Islet precursor cell (in vitro differentiated cells): ENCODE measurements around the gene PRTG.
"Not testable (repeated sequence)": the region's sequence is repeated elsewhere in the genome, so short reads cannot be mapped to it uniquely, and the experiment has no call there.

Source experiments
- DNase-seq: peaks from one replicate; pipeline ENCODE4 v3.0.0-alpha.2; 2018

Gene PRTG

DNA sequence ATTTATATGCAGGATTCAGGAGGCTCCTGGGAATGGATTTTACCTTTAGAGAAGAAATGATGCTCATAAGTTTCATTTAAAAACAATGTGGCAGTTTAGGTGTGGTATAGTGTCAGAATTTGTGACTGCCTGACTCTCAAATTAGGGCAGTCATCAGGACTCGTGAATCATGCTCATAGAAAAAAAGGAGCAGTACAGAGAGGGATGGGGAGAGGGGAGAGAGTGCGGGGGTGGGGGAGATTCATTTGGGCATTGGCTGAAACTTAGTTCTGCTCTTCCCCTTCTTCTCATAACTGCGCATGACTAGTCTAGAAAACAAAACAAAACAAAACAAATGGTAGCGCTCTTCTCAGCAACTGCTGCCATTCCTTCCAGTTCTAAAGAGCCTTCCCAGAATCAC is 44.3 kb downstream of the PRTG start:
- no peak for DNase-seq

DNA sequence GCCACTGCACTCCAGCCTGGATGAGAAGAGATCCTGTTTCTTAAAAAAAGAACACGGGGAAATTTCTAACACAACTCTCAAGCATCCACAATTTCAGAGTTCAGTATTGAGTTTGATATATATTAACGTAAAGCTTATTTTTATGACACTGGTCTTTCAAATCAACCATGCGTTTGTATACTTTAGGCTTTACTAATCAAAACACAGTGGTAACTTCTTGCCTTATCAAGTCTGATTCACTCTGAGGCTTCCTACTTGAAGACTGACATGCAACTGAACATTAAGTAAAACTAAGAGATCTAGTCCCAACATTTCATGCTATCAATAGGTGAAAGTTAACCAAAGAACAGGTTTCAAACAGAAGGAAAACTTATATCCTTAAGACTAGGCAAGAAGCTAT is 46.7 kb downstream of the PRTG start:
- no peak for DNase-seq

DNA sequence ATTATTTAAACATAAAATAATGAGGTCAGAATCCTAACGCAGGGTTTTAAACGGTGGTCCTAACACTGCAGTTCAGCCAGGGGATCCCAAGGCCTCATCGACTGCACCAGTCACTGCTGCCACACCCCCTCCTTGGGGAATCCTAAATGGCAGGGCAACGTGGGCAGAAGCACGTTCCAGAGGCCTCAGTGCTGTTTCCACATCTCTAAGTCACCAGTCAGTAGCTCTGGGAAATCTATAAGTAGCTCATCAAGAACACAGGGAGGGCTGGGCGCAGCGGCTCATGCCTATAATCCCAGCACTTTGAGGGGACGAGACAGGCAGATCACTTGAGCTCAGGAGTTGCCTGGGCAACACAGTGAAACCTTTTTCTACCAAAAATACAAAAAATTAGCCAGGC is 47.5 kb downstream of the PRTG start:
- peak; percentile 74 for DNase-seq

DNA sequence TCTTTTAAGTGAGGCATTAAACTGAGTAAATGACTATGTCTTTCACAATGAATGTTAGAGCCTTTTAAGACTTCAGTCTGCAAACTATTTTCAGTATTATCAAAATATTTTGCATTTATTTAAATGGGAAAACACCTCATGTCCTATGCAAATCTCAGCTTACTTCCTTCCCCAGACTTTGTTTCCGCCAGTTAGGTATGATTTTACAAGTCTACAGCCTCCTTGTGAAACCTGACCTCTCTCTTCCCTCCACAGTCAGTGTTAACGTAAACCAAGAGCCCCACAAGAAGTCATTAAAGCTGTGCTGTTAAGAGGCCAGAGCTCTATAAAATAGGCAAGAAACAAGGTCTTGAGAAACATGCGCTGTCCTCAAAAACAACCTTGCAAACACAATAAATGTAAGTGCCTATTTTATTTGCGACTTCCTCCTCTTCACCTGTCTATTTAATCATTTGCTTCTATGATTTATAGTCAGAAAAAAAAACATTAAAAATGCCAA is 48.3 kb downstream of the PRTG start:
- DNase-seq = peak; percentile 60

DNA sequence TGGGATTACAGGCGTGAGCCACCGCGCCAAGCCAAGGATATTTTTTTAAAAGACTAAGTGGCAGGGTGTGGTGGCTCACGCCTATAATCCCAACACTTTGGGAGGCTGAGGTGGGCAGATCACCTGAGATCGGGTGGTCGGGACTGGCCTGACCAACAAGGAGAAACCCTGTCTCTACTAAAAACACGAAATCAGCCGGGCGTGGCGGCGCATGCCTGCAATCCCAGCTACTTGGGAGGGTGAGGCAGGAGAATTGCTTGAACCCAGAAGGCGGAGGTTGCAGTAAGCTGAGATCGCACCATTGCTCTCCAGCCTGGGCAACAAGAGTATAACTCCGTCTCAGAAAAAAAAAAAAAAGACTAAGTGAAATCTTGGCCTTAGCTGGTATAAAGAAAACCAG is 49.8 kb downstream of the PRTG start:
- not testable (repeated sequence) for DNase-seq

DNA sequence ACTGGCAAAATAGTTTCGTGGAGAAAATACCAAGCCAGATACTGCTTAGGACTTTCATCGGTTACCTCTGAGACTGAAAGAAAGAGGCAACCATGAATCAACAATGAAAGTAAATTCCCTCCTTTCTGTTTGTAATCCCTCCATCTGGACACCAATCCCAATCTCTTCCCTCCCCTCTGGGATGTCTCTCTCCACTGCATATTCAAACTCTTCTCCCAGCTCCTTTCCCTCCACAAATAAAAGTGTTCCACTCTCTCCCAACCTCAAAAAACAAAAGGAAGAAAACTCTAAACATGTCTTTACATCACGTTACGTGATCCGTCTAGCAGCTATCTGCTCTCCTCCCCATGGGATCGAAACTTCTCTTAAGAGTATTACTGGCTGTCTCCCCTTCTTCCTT is 55.2 kb downstream of the PRTG start:
- DNase-seq = no peak

DNA sequence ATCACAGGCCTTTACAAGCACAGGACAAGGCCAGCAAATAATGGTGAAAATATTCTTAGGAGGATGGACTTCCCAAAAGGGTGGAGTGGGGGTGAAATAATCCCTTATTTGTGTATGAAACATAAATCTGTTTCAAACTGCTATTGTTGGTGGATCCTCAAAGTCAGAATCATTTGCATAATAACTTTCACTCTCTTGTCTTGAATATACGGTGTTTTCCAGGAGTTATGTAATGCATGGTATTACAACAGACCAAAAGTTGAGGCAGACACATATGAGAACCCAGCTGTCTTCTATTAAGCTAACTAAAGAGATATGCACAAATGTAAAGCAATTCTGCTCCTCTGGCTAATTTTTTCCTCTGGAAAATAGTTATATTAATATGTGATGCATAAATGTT is 57.7 kb downstream of the PRTG start:
- no peak for DNase-seq

DNA sequence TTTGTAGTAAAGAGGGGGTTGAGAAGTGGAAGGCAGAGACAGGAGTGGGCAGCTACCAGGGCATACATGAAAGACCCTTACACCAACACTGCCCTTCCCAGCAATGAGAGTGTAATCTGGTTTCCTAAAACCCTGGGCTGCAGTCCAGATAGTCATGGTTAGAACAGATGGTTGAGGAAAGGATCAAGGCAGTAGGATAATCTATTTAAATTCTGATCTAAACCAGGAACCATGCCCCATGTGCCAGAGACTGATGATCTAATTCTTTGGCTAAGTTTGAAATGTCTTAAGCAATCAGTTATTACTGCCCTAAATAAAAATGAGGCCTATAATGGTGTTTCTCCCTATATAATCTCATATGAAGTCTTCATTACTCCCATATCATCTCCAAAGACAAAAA is 59.6 kb downstream of the PRTG start:
- DNase-seq = no peak

DNA sequence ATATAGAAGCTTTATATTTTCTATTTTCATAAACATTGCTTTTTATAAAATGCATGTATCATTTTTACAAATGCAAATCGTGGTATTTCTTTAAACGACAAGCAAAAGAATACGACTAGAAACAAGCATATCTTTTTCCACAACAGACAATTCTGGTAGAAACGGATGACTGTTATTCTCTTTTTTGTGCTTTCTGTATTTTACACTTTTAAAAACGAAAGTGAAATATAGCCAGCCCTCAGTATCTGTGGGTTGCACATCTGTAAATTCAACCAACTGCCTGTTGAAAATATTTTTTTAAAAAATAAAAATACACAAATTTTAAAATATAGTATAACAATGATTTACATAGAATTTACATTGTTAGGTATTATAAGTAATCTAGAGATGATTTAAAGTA is 61.3 kb downstream of the PRTG start:
- DNase-seq = no peak

DNA sequence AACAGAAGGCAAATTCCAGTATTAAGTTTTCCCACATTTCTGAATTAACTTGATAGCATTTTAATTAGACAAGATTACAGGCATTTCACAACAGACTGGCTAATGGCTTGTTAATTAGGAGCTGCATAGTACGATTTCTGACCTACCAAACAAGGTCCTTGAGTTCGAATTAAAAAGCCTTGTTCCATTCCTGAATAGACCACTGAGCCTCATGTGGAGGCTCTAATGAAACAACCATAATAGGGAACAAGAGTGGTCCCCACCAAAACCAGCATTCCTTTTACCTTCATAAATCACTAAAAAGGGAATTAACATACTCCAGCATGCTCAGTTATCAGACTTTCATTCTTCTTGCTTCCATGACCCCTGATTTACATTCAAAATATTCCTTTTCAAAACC is 66.4 kb downstream of the PRTG start:
- no peak for DNase-seq

DNA sequence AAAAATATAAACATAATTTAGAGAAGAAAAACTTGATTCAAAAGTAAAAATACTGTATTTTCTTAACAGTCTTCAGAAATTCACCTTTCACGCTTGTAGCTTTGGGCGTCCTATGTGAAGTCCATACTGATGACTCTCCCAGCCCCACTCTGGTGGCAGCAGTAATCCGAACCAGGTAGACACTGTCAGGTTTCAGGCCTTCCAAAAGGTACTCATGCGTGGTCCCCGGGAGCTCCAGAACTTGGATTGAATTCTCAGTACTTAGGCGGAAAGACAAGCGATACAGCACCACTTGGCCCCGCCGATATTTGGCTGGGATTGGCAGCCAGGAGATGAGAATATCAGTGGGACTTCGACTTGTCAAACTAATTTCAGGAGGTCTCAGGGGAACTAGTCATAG is 69.7 kb downstream of the PRTG start:
- DNase-seq = no peak

DNA sequence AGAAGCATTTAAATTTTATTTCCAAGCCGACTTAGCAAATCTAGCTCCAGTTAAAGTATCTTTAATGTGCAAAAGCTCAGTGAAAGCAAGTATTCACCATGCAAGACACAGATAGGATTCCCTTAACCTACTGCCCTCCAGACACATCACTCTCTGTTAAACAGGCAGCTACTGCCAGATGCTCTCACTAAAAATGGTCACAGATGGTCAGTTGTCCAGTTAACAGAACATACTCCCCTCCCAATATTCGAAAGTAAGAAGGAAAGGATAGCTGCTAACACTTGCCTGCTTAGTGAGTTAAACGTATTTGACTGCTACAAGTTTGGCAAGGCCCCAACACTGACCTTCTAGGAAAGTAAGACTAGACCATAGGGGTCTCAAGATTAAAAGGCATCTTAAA is 73.7 kb downstream of the PRTG start:
- DNase-seq = no peak

DNA sequence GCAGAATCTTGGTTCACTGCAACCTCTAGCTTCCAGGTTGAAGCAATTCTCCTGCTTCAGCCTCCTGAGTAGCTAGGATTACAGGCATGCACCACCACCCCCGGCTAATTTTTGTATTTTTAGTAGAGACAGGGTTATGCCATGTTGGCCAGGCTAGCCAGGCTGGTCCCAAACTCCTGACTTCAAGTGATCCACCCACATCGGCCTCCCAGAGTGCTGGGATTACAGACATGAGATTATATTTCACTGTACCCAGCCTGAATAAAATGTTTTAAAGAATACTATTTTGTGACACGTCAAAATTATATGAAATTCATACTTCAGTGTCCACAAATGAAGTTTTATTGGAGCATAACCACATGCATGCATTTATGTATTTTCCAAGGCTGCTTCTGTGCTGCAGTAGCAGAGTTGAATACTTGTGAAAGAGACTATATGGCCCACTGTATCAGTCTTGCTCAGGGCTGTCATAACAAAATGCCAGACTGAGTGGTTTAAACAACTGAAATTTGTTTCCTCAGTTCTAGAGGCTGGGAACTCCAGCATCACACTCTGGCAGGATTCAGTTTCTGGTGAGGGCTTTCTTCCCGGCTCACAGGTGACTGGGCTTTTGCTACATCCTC is 77.2 kb downstream of the PRTG start:
- DNase-seq = no peak

DNA sequence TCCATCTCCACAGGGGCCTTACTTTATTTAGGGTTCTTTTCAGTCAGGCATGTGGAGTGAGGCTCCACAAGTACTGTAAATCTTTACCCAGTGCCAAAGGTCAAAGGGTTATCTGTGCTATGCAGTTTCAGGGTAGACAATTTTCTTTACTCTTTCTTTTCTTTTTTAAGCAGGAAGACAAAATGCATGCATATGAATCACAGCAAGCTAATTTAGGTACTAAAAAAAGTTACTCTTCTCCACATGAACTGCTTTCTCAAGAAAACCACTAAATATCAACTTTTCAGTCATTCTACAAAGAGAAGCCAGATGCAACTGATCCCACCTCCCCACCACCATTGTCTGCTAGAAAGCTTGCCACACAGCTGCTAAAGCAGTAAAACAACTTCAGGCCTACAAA is 81.5 kb downstream of the PRTG start:
- peak; percentile 56 for DNase-seq

DNA sequence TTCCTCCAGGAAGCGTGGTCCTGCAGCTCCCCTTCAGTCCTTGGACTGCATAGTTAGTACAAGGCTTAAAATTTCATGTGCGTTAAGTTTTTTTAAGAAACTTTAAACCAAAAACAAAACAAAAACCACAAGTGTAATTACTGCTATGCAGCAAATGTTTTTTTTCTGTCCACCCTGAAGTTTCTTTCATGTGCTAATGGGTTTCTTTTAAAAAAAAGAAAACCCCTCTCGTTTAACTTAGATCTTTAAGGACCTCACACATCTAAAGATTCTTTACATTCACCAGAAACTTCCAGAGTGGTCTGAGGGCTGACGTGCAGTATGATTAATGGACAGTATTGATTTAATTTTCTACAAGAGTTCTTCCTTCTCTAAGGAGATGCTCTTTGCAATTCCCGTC is 82.8 kb downstream of the PRTG start:
- DNase-seq = no peak

DNA sequence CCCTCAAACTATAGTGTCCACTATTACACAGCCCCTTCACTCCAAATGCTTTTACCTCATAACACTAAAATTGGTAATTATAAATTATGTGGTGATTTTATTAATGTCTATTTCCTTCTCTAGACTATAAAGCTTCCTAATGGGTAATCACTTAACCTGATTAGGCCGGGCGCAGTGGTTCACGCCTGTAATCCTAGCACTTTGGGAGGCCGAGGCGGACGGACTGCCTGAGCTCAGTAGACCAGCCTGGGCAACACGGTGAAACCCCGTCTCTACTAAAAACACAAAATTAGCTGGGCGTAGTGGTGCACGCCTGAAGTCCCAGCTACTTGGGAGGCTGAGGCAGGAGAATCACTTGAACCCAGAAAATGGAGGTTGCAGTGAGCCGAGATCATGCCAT is 83.5 kb downstream of the PRTG start:
- no peak for DNase-seq

DNA sequence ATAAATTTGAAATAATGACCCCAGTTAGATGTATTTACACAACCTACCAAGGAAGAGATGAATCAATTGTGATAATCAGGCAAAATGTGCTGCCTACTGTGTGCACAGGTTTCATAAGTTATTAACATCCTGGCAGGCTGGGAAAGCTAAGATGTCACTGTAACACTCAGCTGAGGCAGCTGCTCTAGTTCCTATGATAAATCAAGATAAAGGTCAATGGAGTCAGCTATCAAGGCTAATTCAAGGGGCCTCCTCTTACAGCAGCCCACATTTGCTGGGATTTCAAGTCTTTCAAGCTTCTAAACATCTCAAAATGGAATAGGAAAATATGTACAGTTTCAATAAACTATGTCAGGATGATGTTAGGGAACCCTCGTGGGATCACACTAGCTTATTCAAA is 84.1 kb downstream of the PRTG start:
- no peak for DNase-seq

DNA sequence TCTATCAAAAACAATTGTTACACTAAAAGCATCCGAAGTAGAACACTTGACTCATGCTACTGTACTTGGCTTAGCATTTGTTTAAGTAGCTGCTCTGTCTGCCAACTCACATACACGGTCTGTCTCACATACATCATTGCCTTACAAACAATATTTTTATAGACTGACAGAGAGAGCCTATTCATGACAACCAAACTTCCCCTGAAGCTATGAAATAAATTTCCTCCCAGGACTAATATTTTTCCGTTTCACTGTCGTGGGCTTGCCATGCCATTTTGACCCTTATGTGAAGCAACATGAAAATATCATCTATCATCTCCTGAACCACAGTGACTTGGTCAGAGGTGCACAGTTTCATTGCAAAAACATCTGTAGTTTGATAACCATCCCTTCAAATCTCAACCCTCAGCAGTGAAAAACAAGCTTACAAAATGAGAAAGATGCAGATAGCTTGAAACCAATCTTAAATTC is 88.4 kb downstream of the PRTG start:
- DNase-seq = no peak

DNA sequence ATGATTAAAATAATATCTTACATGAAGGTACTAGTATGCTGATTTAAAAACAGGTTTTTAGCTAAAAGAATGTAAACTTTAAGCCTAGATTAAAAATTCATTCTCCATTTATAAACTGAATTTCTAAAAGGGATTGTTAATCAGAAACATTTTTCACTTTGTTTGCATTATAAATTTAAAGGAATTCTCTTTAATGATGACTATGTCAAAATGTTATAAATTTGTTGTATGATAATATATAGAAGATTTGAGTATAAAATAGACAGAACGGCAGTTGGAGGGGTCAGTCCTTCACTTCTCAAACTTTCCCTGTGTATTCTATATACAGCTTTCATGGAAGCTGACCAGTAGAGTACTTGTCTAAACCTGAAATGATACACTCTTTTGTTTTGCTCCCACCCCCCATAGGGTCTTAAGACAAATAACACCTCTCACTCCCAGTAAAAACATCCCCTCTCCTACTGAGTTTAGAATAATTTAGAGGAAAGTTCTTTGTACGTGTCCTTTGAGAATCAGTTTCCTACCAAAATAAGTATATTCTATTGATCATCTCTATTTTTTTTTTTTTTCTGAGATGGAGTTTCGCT is 90.0 kb downstream of the PRTG start:
- DNase-seq = no peak

DNA sequence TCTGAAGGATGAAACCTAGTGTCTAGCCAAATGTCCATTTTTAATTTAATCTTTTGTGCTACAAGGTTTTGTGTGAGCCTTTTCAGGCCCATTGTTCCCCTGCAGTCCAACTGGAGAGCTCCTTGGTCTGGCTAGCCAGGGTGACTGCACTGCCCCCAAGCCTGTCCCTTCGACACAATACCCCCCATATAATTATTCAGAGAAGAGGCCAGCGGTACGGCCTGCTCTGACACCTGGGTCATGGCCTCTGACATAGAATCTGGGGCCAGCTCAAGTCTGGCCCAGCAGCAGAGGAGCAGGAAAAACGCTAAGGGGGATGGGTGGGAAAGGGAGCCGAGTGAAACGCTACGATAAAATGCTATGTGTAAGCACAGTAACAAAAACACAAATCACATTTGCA is 90.6 kb downstream of the PRTG start:
- peak; percentile 61 for DNase-seq

DNA sequence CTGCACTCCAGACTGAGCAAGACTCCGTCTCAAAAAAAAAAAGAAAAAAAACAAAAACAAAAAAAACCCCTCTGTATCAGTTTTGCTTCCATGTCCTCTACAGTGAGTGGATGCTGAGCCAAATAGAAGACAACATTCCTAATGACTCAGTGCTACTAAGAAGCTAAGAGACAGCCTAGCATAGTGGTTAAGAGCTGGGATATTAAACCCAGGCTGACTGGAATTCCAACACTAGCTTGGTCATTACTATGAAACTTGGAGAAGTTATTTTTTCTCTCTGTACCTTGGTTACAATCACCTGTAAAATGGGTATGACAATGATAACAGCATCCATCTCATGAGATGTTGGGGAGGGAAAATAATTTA is 93.9 kb downstream of the PRTG start:
- no peak for DNase-seq

DNA sequence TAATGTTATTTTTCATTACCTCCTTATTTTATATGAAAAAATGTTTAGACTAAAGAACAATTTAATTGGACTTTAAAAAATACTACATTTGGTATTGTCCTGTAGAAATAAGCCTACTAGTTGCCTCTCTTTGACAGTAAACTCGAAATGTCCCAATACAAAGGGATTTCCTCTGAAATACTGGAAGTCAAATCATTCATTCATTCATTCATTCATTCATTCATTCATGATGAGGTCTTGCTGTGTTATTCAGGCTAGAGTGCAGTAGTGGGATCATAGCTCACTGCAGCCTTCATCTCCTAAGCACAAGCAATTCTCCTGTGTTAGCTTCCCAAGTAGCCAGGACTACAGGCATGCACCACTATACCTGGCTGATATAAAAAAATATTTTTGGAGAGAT is 104.2 kb downstream of the PRTG start:
- DNase-seq = no peak

DNA sequence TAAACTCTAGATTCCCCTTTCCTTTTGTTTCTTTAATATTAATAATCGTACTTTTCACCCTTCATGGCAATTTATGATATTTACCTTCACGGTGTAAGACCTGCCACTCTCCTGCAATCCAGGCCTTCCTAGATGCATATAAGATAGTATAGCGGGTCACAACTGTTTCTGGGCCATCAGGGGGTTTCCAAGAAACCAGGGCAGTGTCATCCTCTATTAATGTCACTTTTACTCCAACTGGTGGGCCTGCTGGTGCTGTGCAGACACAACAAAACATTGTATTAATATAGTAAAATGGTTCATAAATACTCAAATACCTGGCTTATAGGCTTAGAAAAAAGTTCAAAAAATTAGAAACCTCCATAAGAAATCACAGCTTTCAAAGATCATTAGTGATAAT is 105.9 kb downstream of the PRTG start:
- DNase-seq = no peak

DNA sequence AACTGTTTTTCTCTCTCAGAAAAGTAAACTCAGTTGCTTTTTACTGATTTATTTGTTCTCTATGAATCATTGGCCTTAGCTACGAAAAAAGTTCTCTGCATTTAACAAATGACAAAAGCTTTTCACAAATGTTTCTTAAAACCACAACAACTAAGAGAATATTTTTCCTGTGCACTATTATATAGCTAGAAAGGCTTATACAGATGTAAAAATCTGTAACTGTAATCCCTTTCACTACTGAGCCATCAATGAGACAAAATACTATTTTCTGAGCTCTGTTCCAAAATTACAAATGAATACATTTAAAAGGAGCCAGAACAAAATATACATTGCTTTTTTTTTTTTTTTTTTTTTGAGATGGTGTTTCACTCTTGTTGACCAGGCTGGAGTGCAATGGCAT is 109.2 kb downstream of the PRTG start:
- DNase-seq = no peak

DNA sequence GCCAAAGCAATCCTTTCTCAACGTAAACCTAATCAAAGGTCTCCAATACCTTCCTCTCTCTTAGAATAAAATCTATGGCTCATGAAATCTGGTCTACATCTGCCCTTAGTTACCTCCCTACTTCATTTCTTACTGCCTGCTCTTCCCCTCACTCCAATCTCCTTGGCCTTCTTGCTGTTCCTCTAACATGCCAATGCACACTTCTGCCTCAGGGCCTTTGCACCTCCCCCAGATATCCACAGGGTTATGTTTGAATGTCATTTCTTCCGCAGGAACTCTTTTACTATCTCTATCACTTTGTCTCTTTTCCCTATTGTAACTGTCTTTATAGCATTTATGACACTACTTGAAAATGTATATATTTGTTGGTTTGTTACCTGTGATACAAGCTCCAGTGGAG is 110.5 kb downstream of the PRTG start:
- DNase-seq = no peak
